Measurements from ENCODE around the gene R3HDML. TPM values are rescaled to one million over a fixed set of nuclear protein-coding genes. Genes with fewer than 3 reads are reported as not detected.

The R3HDML gene
- total RNA-seq, 1 donor from 2014 or later = not detected

DNA sequence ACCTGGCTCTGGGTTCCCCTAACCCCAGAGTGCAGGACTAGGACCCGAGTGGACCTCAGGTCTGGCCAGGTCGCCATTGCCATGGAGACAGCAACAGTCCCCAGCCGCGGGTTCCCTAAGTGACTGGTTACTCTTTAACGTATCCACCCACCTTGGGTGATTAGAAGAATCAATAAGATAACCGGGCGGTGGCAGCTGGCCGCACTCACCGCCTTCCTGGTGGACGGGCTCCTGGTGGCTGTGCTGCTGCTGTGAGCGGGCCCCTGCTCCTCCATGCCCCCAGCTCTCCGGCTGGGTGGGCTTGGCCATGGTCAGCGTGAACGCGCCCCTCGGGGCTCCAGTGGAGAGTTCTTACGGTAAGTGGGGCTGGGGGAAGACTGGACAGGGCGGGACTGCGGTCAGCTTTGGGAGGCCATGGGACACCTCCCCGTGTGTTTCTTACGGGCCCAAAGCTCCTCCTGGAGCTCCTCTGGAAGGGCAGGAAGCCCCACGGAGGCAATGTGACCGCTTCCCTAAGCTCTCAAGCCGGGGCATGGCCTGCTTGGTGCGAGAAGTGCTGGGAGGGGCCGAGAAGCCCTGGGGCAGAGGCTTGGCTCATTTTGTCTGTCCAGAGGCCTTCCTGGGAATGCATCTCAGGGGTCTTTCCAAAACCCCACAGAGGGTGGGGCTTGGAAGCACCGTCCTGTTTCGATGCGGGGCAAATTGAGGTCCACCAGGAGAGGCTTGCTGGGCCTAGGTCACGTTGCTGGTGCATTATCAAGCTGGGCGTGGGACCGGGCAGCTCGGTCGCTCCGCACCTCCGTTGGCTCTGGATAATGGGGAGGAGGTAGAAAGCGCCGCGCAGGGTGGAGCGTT lies 18.9 kb downstream of the R3HDML start, which contains the start of gene HNF4A:
Gene HNF4A, plus strand, starts transcription at position 202 of the 855 bp plus-strand sequence. Its CDS starts 106 bp downstream, at position 308.
- Histone ChIP-seq H3K4me3 (no peak within 1 kb of the TSS), H3K27me3 (ENCODE audit: low read depth) (no peaks in the 10 kb centered on the region), H3K36me3 (no peaks in the 10 kb centered on the region), H3K4me1 (peaks cover 6% of the 10 kb centered on the region), H3K9me3 (no peaks in the 10 kb centered on the region), H3K27ac (no peak within 1 kb of the TSS)
- DNase-seq (no peak), ATAC-seq (no peak)
- intact Hi-C loops (cut with DNase I) = no loop called here
- TF ChIP-seq, protein P1, sequence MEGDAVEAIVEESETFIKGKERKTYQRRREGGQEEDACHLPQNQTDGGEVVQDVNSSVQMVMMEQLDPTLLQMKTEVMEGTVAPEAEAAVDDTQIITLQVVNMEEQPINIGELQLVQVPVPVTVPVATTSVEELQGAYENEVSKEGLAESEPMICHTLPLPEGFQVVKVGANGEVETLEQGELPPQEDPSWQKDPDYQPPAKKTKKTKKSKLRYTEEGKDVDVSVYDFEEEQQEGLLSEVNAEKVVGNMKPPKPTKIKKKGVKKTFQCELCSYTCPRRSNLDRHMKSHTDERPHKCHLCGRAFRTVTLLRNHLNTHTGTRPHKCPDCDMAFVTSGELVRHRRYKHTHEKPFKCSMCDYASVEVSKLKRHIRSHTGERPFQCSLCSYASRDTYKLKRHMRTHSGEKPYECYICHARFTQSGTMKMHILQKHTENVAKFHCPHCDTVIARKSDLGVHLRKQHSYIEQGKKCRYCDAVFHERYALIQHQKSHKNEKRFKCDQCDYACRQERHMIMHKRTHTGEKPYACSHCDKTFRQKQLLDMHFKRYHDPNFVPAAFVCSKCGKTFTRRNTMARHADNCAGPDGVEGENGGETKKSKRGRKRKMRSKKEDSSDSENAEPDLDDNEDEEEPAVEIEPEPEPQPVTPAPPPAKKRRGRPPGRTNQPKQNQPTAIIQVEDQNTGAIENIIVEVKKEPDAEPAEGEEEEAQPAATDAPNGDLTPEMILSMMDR (IDR thresholded peaks at IDR 0.05) = no peak

DNA sequence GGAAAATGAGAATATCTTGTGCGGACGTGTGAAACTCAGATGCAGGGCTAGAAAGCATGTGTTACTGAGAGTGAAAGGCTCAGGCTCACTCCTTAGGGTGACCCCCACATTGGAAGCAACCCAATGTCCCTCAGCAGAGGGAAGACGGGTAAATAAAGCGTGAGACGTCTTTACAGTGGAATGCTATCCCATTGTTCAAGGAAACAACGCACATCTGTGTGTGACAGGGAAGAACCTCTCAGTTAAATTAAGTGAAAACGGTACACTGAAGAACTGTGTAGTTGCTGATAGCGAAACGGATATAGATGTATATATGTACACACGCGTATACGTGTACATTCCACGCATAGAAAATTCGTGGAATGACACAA lies 19.5 kb downstream of the R3HDML start:
- ATAC-seq (no peak), DNase-seq (no peak)
- Histone ChIP-seq H3K9me3 (no peaks in the 10 kb centered on the region), H3K27me3 (ENCODE audit: low read depth) (no peaks in the 10 kb centered on the region), H3K4me3 (no peak overlapping the region), H3K36me3 (no peaks in the 10 kb centered on the region), H3K4me1 (peaks cover 6% of the 10 kb centered on the region), H3K27ac (no peak overlapping the region)
- intact Hi-C loops (cut with DNase I) = no loop called here
- TF ChIP-seq, protein P1 (IDR thresholded peaks at IDR 0.05) = no peak

DNA sequence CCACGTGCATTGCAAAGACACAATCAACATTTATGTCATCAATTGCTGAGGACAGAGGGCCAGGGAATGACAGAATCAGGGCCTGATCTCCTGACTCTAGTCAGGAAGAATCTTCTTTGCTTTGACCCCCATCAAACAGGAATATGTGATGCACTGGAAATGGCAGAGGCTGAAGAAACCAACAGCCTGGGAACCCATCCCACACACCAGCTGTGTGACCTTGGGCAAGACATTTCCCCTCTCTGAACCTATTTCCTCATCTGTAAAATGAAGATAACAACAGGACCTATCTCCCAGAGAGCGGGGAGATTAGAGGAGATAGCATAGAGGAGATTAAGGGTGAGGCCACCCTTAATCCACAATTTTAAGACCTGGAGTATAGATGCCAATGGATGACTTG lies 20.2 kb downstream of the R3HDML start:
- ATAC-seq (peak in 1 of 2 donors; percentile 16), DNase-seq (no peak)
- H3K9me3 ChIP-seq = no peaks in the 10 kb centered on the region
- TF ChIP-seq, protein P1 (IDR thresholded peaks at IDR 0.05) = no peak
- peaks cover 6% of the 10 kb centered on the region for H3K4me1 ChIP-seq
- no peak overlapping the region for H3K27ac ChIP-seq
- no peak overlapping the region for H3K4me3 ChIP-seq
- intact Hi-C loops (cut with DNase I) = no loop called here
- H3K27me3 ChIP-seq (ENCODE audit: low read depth) = no peaks in the 10 kb centered on the region
- no peaks in the 10 kb centered on the region for H3K36me3 ChIP-seq

DNA sequence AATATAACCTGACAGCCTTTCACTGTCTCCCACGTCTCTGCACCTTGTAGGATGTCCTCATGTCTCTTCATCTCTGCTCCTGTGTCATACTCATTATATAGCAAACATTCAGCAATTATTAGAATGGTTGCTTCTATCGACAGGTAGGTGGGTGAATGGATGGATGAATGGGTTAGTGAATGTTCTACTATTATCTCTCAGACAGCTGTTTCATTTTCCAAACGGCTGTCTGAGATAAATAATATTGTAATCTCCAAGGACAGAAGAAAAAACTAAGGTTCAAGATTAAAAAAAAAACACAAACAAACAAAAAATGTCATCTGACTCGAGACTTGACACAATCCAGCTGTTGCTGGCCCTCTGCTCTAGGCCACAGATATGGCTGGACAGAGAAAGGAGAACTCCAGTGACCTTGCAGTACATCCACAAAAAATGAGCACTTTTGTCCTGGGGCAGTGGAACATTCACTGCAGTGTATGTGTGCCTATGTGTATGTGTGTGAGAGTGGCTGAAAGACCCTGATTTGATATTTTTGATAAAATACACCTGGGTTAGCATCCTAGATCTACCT lies 20.8 kb downstream of the R3HDML start:
- DNase-seq = no peak
- Histone ChIP-seq H3K27ac (no peak overlapping the region), H3K4me3 (no peak overlapping the region), H3K9me3 (no peaks in the 10 kb centered on the region), H3K4me1 (peaks cover 6% of the 10 kb centered on the region), H3K36me3 (no peaks in the 10 kb centered on the region), H3K27me3 (ENCODE audit: low read depth) (no peaks in the 10 kb centered on the region)
- ATAC-seq = peak; percentile 33 to 53
- TF ChIP-seq, protein P1 (IDR thresholded peaks at IDR 0.05) = no peak
- intact Hi-C loops (cut with DNase I) = no loop called here

DNA sequence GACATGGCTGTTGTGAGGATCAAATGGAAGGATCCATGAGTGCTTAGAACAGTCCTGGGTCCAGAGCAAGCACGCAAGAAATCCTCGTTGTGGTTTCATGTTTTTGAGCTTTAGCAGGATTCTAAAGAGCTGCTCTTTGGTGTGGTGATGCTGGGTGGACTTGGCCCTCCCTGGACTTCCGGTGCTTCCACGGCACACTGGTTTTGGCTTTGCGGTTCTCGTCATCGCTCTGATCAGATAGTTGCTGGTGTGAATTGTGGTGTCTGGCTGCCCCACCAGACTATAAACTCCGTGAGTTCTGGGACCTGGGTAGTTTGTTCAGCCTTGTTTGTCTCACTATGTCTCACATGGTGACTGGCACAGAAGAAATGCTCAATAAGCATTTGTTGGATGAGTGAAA lies 21.9 kb downstream of the R3HDML start:
- no peaks in the 10 kb centered on the region for H3K36me3 ChIP-seq
- no peak for ATAC-seq
- H3K4me1 ChIP-seq = peaks cover 6% of the 10 kb centered on the region
- DNase-seq = no peak
- no peak overlapping the region for H3K27ac ChIP-seq
- TF ChIP-seq, protein P1 (IDR thresholded peaks at IDR 0.05) = no peak
- H3K9me3 ChIP-seq = no peaks in the 10 kb centered on the region
- intact Hi-C loops (cut with DNase I) = no loop called here
- H3K27me3 ChIP-seq (ENCODE audit: low read depth) = no peaks in the 10 kb centered on the region
- no peak overlapping the region for H3K4me3 ChIP-seq

Measured in lower lobe of right lung (tissue), 2 donors.